Heart left ventricle (tissue), 13 donors: ENCODE measurements around the gene RPS6KC1.
A peak's percentile ranks its signal among the peaks of the same experiment; 100 is the strongest.

Experiments used
- POLR2A ChIP-seq, 2 donors: fragments of 450-650 bp; IDR thresholded peaks; one replicate each; pipeline ENCODE4 v1.6.1; 2017; ENCODE audit warnings: antibody characterized with exemption in 2 of 2, mild to moderate bottlenecking in 2 of 2, moderate library complexity in 2 of 2
- TF ChIP-seq, protein P1 (sequence below), 12 donors: fragments of 200-600 bp; sonication (generic) in 4 of 12; IDR thresholded peaks; one replicate each; pipeline versions ENCODE4 v1.5.0 to v1.8.0; 2018 to 2022; ENCODE audit warnings: antibody characterized with exemption in 12 of 12, mild to moderate bottlenecking in 5 of 12
- donor health status: ischemic (EF 13 %, LVEDD 7.1; RV severe dilation, severe dysfunction).
- donor health status: DM: no; HTN: yes; CAD: no.
- donor health status: DM: no; HTN: no; CAD: no.
- donor health status: ischemic (EF 25% LVEDD 6.9; RV normal size, moderate dysfunction).
- donor health status: ischemic (EF 25% LVEDD 5.7; RV mildly dilated, moderate dysfunction).
- donor health status: ischemic (EF 35%, LVEDD 5.7; RV mildly dilated, moderate dysfunction).
- donor health status: nonischemic (EF 11% LVEDD 7.7; RV severe dilation, severe dysfunction).
- donor health status: DM: yes; HTN: yes; CAD: no.
- donor health status: PGD.
- donor health status: ischemic (EF 29% LVEDD 5.4; RV normal size, mild dysfunction).
- donor health status: nonischemic (EF 23%, LVEDD 6.1; RV moderate dilation, normal function).

DNA sequence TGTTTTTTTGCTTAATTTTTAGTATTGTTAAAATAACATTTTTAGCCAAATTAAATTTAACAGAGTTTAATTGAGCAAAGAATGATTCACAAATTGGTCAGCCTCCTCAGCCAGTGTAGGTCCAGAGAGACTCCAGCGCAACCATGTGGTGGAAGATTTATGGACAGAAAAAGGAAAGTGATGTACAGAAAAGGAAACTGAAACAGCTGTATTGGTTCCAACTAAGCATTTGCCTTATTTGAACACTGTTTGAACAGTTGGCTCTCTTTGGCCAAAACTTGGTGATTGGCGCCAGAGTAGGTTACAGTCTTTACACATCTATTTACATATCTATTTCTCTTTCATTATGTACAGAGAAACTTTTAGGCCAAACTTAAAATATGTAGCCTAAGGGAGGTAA lies 19.4 kb downstream of the RPS6KC1 start:
- TF ChIP-seq, protein P1, sequence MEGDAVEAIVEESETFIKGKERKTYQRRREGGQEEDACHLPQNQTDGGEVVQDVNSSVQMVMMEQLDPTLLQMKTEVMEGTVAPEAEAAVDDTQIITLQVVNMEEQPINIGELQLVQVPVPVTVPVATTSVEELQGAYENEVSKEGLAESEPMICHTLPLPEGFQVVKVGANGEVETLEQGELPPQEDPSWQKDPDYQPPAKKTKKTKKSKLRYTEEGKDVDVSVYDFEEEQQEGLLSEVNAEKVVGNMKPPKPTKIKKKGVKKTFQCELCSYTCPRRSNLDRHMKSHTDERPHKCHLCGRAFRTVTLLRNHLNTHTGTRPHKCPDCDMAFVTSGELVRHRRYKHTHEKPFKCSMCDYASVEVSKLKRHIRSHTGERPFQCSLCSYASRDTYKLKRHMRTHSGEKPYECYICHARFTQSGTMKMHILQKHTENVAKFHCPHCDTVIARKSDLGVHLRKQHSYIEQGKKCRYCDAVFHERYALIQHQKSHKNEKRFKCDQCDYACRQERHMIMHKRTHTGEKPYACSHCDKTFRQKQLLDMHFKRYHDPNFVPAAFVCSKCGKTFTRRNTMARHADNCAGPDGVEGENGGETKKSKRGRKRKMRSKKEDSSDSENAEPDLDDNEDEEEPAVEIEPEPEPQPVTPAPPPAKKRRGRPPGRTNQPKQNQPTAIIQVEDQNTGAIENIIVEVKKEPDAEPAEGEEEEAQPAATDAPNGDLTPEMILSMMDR (IDR thresholded peaks at IDR 0.05) = peak in 4 of 12 donors; percentile 10 to 32 (median 21)
- no peak for TF ChIP-seq POLR2A (IDR thresholded peaks at IDR 0.05)
